Liver (tissue), 9 donors: Measurements from ENCODE around the gene SCN8A. TPM values are rescaled to one million over a fixed set of nuclear protein-coding genes. Genes with fewer than 3 reads are reported as not detected.

ENCODE experiments used
- DNase-seq: peaks from one replicate; pipeline ENCODE4 v3.0.0-alpha.2; 2017; ENCODE audit warnings: low spot score
- H3K27ac ChIP-seq, 2 donors: one replicate each; pipeline ENCODE4 v1.7.0; 2013; ENCODE audit warnings: inconsistent platforms in 2 of 2, low read length in 2 of 2, control low read depth in 1 of 2, low read depth in 1 of 2, mild to moderate bottlenecking in 1 of 2
- H3K27me3 ChIP-seq, 4 donors: one replicate each; pipeline versions ENCODE4 v1.6.1 to v1.7.0; 2013; ENCODE audit warnings: low read length in 3 of 4, inconsistent platforms in 1 of 4, mild to moderate bottlenecking in 1 of 4, moderate library complexity in 1 of 4; ENCODE audit not compliant: control insufficient read depth in 4 of 4, insufficient read depth in 4 of 4
- H3K36me3 ChIP-seq, 4 donors: one replicate each; pipeline versions ENCODE4 v1.6.1 to v1.7.0; 2013; ENCODE audit warnings: low read length in 3 of 4, mild to moderate bottlenecking in 3 of 4, low read depth in 1 of 4, moderate library complexity in 1 of 4; ENCODE audit not compliant: control insufficient read depth in 4 of 4, insufficient read depth in 3 of 4
- H3K4me1 ChIP-seq, 4 donors: one replicate each; pipeline versions ENCODE4 v1.6.1 to v1.7.0; 2013; ENCODE audit warnings: low read length in 3 of 4, mild to moderate bottlenecking in 3 of 4, moderate library complexity in 1 of 4; ENCODE audit not compliant: control insufficient read depth in 4 of 4, insufficient read depth in 4 of 4
- H3K4me3 ChIP-seq, 3 donors: one replicate each; pipeline versions ENCODE4 v1.6.1 to v1.7.0; 2013; ENCODE audit warnings: low read length in 3 of 3, control low read depth in 1 of 3, low read depth in 1 of 3, mild to moderate bottlenecking in 1 of 3
- H3K9ac ChIP-seq, 2 donors: one replicate each; pipeline ENCODE4 v1.7.0; 2013; ENCODE audit warnings: low read length in 2 of 2, mild to moderate bottlenecking in 2 of 2, moderate library complexity in 2 of 2, control low read depth in 1 of 2, low read depth in 1 of 2
- H3K9me3 ChIP-seq, 4 donors: one replicate each; pipeline versions ENCODE4 v1.6.1 to v1.7.0; 2013; ENCODE audit warnings: low read length in 3 of 4; ENCODE audit not compliant: control insufficient read depth in 4 of 4
- EGR1 ChIP-seq, 2 donors: IDR thresholded peaks; 2 replicates each; pipeline ENCODE4 v1.6.1; 2016 to 2018; ENCODE audit warnings: antibody characterized with exemption in 2 of 2, low read depth in 2 of 2
- FOXA1 ChIP-seq: IDR thresholded peaks from 2 replicates; pipeline ENCODE4 v1.6.1; 2016; ENCODE audit warnings: antibody characterized with exemption
- FOXA2 ChIP-seq: IDR thresholded peaks from 2 replicates; pipeline ENCODE4 v1.6.1; 2016; ENCODE audit warnings: antibody characterized with exemption
- GABPA ChIP-seq, 2 donors: IDR thresholded peaks in 1 of 2; conservative IDR thresholded peaks in 1 of 2; 2 replicates each; pipeline ENCODE4 v1.6.1; 2016; ENCODE audit warnings: antibody characterized with exemption in 2 of 2, mild to moderate bottlenecking in 1 of 2, moderate library complexity in 1 of 2
- HNF4A ChIP-seq, 2 donors: conservative IDR thresholded peaks; 2 replicates each; pipeline ENCODE4 v1.6.1; 2016; ENCODE audit warnings: antibody characterized with exemption in 2 of 2, mild to moderate bottlenecking in 2 of 2
- HNF4G ChIP-seq: IDR thresholded peaks from 2 replicates; pipeline ENCODE4 v1.6.1; 2016; ENCODE audit warnings: antibody characterized with exemption
- JUND ChIP-seq, 2 donors: IDR thresholded peaks; 2 replicates each; pipeline ENCODE4 v1.6.1; 2016; ENCODE audit warnings: antibody characterized with exemption in 2 of 2
- NR2F2 ChIP-seq: IDR thresholded peaks from 2 replicates; pipeline ENCODE4 v1.6.1; 2016; ENCODE audit warnings: antibody characterized with exemption
- RAD21 ChIP-seq, 2 donors: IDR thresholded peaks; 2 replicates each; pipeline ENCODE4 v1.6.1; 2016; ENCODE audit warnings: antibody characterized with exemption in 2 of 2, mild to moderate bottlenecking in 2 of 2
- RXRA ChIP-seq, 2 donors: IDR thresholded peaks; 2 replicates each; pipeline ENCODE4 v1.6.1; 2017 to 2018; ENCODE audit warnings: antibody characterized with exemption in 2 of 2, mild to moderate bottlenecking in 1 of 2
- SP1 ChIP-seq: IDR thresholded peaks from 2 replicates; pipeline ENCODE4 v1.6.1; 2018; ENCODE audit warnings: antibody characterized with exemption, mild to moderate bottlenecking
- TAF1 ChIP-seq: conservative IDR thresholded peaks from 2 replicates; pipeline ENCODE4 v1.6.1; 2016; ENCODE audit warnings: antibody characterized with exemption, mild to moderate bottlenecking
- YY1 ChIP-seq: IDR thresholded peaks from 2 replicates; pipeline ENCODE4 v1.6.1; 2016; ENCODE audit warnings: antibody characterized with exemption, mild to moderate bottlenecking
- WGBS: extraction: QIAGEN DNeasy Blood & Tissue Kit; methylation state at CpG from one replicate; pipeline ENCODE4 v1.1.7; 2013; 5-methylcytosine and 5-hydroxymethylcytosine counted together
- polyA plus RNA-seq, 2 donors: library from polyadenylated mRNA; stranded (reverse) in 1 of 2; unstranded in 1 of 2; fragments of 200-250 nt in 1 of 2; fragments of >200 nt in 1 of 2; fragmentation: Nextera tagmentation in 1 of 2; extraction: Ambion mirVana in 1 of 2; gene quantifications; one replicate each; pipeline versions ENCODE4 v1.2.1 to v1.2.3, GENCODE V29; 2013 to 2015
- total RNA-seq, 2 donors: library from RNA; depleted of rRNA; stranded (reverse); fragments of >200 nt; gene quantifications; one replicate each; pipeline ENCODE4 v1.2.3, GENCODE V29; 2014
- TF ChIP-seq, protein P1 (sequence below): IDR thresholded peaks from 2 replicates; pipeline ENCODE4 v1.6.1; 2016; ENCODE audit warnings: antibody characterized with exemption
- TF ChIP-seq, protein P2 (sequence below): IDR thresholded peaks from 2 replicates; pipeline ENCODE4 v1.6.1; 2016; ENCODE audit warnings: antibody characterized with exemption
- TF ChIP-seq, protein P3 (sequence below): IDR thresholded peaks from 2 replicates; pipeline ENCODE4 v1.6.1; 2016; ENCODE audit warnings: antibody characterized with exemption
- donor health status: healthy.
- donor health status: healthy.
- donor health status: healthy.
- donor health status: healthy.
- donor health status: healthy.

Gene SCN8A
- total and polyA plus RNA-seq, 4 donors = 0.84 to 12.7 (median 3.8) TPM

- Histone ChIP-seq H3K9me3 (no peaks in the 10 kb centered on the region), H3K27me3 (no peaks in the 10 kb centered on the region), H3K9ac (no peak overlapping the region), H3K27ac (no peak overlapping the region), H3K4me1 (no peaks in the 10 kb centered on the region), H3K36me3 (no peaks in the 10 kb centered on the region), H3K4me3 (no peak overlapping the region)
- TF ChIP-seq, protein P1, sequence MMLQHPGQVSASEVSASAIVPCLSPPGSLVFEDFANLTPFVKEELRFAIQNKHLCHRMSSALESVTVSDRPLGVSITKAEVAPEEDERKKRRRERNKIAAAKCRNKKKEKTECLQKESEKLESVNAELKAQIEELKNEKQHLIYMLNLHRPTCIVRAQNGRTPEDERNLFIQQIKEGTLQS = no peak
- TF ChIP-seq RAD21 (IDR thresholded peaks at IDR 0.05) (no peak), EGR1 (IDR thresholded peaks at IDR 0.05; ENCODE audit: low read depth in 2 of 2) (no peak), TAF1 (no peak), GABPA (IDR thresholded peaks at IDR 0.05 in 1 of 2, conservative IDR thresholded peaks at IDR 0.05 in 1 of 2) (no peak), NR2F2 (no peak), FOXA2 (no peak), FOXA1 (no peak), RXRA (IDR thresholded peaks at IDR 0.05) (no peak), HNF4A (conservative IDR thresholded peaks at IDR 0.05) (no peak), JUND (IDR thresholded peaks at IDR 0.05) (no peak), YY1 (no peak)
- TF ChIP-seq, protein P2, sequence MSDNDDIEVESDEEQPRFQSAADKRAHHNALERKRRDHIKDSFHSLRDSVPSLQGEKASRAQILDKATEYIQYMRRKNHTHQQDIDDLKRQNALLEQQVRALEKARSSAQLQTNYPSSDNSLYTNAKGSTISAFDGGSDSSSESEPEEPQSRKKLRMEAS = no peak
- TF ChIP-seq, protein P3, sequence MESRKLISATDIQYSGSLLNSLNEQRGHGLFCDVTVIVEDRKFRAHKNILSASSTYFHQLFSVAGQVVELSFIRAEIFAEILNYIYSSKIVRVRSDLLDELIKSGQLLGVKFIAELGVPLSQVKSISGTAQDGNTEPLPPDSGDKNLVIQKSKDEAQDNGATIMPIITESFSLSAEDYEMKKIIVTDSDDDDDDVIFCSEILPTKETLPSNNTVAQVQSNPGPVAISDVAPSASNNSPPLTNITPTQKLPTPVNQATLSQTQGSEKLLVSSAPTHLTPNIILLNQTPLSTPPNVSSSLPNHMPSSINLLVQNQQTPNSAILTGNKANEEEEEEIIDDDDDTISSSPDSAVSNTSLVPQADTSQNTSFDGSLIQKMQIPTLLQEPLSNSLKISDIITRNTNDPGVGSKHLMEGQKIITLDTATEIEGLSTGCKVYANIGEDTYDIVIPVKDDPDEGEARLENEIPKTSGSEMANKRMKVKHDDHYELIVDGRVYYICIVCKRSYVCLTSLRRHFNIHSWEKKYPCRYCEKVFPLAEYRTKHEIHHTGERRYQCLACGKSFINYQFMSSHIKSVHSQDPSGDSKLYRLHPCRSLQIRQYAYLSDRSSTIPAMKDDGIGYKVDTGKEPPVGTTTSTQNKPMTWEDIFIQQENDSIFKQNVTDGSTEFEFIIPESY = no peak
- 93% methylated on average over 6 of the region's 6 CpGs for WGBS
- DNase-seq = no peak
These were observed 43.4 kb upstream of the SCN8A start for GRCh38 chr12:51547606-51548005.

GRCh38 chr12:51548241-51548640 lies 42.8 kb upstream of the SCN8A start:
- no peak overlapping the region for H3K9ac ChIP-seq
- H3K36me3 ChIP-seq = no peaks in the 10 kb centered on the region
- no peaks in the 10 kb centered on the region for H3K4me1 ChIP-seq
- 84% methylated on average over 2 of the region's 2 CpGs for WGBS
- TF ChIP-seq RAD21 (IDR thresholded peaks at IDR 0.05) (no peak), NR2F2 (no peak), RXRA (IDR thresholded peaks at IDR 0.05) (no peak), TAF1 (no peak), HNF4G (no peak), SP1 (no peak), HNF4A (conservative IDR thresholded peaks at IDR 0.05) (no peak)
- TF ChIP-seq, protein P3 = no peak
- TF ChIP-seq, protein P2 = no peak
- TF ChIP-seq, protein P1 = no peak
- H3K27me3 ChIP-seq = no peaks in the 10 kb centered on the region
- no peak overlapping the region for H3K4me3 ChIP-seq
- no peak for DNase-seq
- no peaks in the 10 kb centered on the region for H3K9me3 ChIP-seq
- no peak overlapping the region for H3K27ac ChIP-seq
